ENCODE measurements around the gene RGS16.

DNA sequence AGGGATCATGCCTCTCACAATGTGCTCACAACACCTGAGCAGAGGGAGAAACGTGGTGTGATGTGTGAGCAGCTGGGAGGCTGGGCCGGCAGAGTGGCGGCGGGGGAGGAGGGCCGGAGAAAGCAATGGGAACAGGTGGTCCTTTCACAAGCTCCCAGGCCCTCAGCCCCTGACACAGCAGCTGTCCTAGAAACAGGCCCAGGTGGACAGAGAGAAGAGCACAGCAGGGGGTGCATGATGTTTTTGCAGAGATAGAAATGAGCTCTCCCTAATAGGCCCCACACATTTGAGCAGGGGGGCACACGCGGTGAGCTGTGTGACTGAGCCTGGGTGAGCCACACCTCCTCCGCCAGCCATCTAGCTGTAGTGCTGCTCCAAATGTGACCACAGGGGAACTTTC lies 7.6 kb upstream of the RGS16 start:
- TF ChIP-seq CTCF (IDR thresholded peaks at IDR 0.05; ENCODE audit: low read depth, low read length, missing input control) = no peak
- no peak for TF ChIP-seq RAD21 (IDR thresholded peaks at IDR 0.05)
- no peak for TF ChIP-seq YY1 (IDR thresholded peaks at IDR 0.05)
- no peak for TF ChIP-seq FOXA1 (IDR thresholded peaks at IDR 0.05)
- no peak for TF ChIP-seq EGR1 (IDR thresholded peaks at IDR 0.05; ENCODE audit: low read depth in 2 of 2)
- no peak for TF ChIP-seq MAX (IDR thresholded peaks at IDR 0.05)
- TF ChIP-seq REST (IDR thresholded peaks at IDR 0.05) = no peak
- TF ChIP-seq GABPA (IDR thresholded peaks at IDR 0.05 in 1 of 2, conservative IDR thresholded peaks at IDR 0.05 in 1 of 2) = no peak
- TF ChIP-seq SP1 (IDR thresholded peaks at IDR 0.05) = no peak
